T-helper 22 cell (primary cell): ENCODE measurements around the gene MYO1D.

ENCODE experiments used
- DNase-seq: peaks from one replicate; pipeline ENCODE4 v3.0.0-alpha.2; 2020; ENCODE audit warnings: low read depth

MYO1D gene

DNA sequence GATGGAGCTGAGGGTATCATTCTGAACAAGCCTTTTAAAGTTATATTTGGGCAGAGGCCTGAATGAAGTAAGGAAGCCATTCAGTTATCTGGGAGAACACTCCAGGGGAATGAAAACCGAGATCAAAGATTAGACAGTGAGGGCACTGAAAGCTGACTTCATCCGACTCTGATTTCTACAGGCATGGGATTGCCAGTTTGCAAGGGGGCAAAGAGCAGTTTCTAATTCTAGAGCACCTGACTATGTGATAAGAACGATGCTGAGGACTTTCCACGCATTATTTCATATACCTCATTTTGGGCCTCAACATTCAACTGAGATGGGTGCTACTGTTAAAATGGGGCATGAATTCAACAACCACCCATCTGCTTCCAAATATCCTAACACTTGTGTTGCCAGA is 254.4 kb downstream of the MYO1D start:
- no peak for DNase-seq

DNA sequence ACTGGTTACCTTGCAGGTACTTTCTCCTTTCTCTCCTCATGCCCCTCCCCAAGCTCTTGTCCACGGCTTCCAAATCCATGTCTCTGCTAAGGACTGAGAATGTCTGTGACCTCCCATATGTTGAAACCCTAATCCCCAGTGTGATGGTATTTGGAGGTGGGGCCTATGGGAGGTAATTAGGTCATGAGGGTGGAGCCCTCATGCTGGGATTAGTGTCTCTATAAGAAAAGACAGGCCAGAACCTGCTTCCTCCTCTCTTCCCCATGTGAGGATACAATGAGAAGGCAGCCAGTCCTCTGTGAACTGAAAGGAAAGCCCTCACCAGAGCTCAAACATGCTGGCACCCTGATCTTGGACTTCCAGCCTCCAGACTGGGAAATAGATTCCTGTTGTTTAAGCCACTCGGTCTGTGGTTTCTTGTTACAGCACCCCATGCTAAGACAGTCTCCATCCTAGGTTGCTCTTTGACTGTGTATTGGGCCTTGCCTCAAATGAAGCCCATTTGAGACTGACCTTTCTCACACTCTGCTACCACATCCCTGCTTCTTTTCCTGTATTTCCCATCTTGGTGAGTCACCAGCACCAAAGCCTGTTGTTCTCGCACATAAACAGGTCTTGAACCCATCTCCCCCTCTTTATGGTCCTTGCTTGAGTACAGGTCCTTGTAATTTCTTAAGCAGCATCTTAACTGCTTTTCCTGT is 255.2 kb downstream of the MYO1D start:
- DNase-seq: no peak

DNA sequence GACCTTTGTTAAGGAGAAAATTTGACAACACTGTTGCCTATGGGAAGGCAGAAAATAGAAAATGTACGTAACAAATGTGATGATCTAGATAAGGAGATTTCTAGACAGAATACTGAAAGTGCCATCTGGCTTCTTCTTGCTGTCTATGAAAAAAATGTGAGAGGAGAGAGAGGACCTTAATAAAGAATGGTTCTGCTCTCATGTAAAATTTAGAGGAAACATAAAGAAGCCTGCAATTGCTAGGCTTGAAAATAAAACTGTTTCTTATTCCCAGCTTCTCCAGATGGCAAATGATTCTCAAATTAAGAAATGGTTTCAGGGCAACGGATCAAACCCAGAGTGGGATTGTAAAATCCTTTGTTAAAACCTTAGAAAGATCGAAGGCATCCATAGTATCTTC is 261.6 kb downstream of the MYO1D start:
- DNase-seq: no peak

DNA sequence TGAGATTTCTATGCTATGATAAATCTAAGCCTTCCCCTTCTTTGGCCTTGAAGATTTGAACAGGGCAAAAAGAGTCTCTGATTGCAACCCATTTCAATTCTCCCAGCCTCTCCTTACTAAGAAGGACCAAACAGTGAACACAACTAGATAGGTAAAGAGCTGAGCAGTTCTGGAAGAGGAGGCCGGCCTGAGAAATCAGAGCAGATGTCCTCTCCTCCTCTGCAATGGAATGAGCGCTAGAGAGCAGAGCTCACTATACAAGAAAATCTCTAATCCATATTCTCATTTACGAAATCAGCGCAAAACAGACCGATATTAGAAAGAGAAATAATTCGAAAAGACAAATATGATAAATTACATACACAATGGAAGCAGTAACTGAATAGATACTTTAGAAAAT is 266.0 kb downstream of the MYO1D start:
- no peak for DNase-seq

DNA sequence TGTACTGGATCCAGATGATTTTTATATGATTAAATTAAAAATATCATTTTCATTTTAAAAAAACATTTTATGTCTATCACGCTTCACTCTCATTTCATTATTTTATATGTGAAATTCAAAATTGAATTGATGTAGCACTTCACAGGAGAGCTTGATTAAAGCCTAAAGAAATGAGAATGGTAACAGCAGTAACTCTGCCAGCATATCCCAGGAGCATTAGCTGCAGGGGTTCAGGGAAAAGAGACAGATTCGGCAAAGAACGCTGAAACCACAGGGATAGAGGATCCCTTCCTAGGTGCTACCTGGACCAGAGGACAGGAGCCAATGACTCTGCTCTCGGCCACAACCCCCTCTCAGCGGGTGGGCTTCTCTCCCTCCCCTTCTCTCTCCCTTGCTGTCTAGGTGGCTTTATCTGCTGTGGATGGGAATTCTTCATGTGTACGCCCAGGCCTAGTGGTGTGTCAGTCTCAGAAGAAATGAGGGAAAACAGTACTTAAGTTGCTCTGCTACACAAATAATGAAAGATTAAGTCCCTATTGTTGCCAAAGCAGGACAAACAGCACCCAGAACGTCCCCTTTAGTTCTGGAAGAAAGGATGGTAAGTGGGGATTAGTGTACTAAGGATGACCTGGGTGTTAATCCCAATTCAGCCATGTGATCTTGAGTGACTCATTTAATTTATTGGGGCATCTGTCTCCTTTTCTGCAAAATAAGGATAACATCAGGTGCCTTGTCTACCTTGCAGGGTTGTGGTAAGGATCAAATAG is 266.9 kb downstream of the MYO1D start:
- DNase-seq: no peak

DNA sequence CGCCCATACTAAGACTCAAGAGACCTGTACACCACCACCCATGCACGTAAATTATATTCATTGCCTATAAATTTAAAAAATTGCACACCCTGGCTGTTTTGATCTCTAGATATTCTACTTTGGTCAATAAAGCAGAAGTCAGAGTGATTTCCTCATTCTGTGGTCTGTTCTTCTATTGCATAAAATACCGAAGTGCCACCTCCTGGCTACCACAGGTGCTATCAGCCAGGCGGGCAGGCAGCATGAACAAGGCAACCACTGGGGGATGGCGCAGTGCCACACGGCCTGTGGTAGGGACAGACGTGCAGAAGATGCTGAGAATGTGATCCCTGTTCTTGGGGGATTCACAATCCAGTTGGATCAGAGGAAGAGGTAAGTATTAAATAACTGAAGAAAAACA is 267.8 kb downstream of the MYO1D start:
- peak; percentile 13 for DNase-seq

DNA sequence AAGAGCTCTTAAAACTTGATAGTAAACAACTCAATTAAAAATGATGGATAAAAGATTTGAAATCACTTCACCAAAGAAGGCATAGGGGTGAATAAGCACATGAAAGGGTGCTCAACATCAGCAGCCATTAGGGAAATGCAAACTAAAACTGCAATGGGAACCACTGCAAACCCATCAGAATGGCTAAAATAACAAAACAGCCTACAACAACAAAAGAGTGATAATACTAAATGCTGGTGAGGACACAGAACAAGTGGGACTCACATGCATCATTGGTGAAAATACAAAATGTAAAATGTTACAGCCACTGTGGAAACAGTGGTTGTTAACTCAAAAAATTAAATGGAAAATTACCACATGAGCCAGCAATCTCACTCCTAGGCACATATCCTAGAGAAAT is 268.7 kb downstream of the MYO1D start:
- DNase-seq: no peak

DNA sequence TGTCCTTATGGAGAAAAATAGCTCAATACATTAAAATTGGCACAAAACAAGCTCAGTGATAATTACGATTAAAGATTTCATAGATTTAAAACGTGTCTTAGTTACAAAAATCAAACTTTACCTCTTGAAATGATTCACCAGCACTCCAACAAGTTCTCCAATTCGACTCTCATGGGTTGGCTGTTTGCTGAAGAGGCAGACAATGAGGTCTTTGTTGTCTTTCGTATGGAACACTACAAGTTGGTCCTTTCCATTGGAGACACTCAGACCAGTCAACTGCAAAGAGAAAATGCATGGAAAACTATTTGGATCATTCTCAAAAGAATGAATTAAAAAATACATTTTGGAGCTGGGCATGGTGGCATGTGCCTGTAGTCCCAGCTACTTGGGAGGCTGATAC is 272.0 kb downstream of the MYO1D start:
- no peak for DNase-seq

DNA sequence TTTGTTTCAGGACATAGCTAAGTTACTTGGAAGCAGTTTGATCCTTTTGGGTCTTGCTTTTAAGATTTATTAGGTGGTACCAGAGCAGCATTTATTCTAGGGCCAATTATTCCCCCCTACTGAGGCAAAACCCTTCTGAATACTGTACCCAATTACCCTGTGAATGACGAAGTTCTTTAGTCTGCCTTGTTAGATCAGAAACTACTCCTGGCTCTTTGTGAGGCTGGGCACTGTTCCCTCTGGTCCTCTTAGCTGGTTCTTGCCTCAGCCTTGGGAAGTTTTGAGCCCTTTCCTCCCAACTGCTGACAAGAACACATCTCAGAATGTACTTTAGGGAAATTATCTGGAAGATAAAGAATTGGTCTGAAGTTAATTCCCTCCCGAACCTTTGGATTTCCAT is 274.5 kb downstream of the MYO1D start:
- no peak for DNase-seq

DNA sequence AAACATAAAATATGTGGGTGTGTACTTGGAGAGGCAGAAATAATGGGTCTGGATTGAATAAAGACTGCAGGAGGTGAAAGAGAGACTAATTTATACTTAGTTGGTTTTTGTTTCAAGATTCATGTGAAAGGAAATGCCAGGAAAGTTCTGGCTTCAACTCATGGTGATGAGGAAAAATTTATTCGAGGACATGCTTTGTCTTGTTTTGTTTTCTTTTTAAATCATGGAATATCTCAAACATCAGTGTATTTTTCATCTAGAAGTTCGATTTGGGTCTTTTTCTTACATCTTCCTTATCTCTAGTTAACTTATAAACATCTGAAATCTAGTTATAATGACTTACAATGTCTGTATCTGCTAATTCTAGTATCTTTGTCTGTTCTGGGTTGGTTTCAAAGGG is 275.1 kb downstream of the MYO1D start:
- no peak for DNase-seq

DNA sequence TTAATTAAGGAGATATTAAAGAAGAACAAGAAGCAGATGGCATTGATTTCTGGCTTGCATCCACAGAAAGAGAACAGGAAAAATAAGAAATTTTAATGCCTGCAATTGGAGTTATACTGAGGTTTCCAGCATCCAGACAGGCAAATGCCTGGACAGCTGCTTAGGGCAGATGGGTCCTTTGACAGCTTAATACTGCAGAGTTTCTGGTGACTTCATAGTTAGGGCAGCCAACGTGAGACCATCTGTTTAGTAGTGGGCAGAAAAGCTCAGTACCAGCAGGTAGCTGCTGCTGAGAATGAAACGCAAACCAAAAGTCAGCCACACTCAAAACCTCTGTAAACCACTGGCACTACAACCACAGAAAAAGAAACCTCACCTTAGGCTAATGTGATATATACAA is 280.3 kb downstream of the MYO1D start:
- no peak for DNase-seq

DNA sequence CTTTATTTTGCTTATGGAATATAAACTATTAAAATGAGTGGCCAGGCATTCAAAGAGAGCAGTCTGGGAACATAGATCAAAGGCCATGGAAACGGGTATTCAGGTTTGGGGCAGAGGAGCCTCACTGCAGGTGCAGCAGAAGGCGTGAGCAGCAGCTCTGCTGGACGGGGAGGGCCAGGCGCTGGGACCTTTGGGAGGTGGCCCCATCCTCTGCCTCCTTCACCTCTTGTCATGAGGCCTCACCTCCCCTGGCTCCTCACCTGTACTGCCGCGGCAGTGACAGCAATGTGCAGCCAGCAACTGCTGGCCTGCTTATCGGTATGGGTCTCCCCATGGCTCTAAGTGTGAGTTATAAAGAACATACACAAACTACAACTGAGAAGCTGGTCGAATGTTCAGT is 280.7 kb downstream of the MYO1D start:
- no peak for DNase-seq

DNA sequence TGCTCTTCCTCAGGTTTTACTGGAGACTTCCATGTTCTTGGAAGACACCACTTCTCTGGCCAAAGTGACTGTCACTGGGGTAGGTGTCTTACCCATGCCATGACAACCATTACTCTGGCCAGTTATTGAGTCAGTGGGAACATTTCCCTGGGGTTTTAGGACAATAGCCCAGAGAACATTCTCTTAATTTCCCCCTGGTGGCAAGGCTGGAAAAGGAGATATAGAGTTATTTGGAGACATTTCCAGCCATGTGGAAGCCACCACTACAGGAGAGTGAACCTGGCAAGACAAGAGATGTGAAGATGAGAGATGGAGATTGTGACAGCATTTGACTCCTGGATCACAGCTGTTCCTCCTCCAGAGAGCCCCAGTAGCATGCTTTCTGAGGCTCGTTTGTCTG is 283.9 kb downstream of the MYO1D start:
- no peak for DNase-seq

DNA sequence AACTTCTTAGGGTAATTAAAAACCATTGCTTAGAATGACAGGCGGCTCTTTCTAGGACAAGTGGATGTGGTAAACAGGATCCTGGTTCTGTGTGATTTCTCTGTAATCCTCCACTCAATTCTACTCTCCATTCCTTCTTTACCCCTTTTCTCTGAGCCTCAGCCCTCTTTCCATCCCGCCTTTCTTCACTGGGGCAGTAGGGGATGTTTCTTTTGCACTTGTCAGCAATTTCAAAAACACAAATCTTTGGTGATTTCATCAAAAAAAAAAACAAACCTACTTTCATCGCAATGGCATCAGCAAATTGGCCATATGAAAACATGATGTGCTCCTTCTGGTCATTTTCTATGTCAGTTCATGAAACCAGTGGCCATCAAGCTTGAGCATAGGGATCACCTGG is 285.5 kb downstream of the MYO1D start:
- DNase-seq: no peak

DNA sequence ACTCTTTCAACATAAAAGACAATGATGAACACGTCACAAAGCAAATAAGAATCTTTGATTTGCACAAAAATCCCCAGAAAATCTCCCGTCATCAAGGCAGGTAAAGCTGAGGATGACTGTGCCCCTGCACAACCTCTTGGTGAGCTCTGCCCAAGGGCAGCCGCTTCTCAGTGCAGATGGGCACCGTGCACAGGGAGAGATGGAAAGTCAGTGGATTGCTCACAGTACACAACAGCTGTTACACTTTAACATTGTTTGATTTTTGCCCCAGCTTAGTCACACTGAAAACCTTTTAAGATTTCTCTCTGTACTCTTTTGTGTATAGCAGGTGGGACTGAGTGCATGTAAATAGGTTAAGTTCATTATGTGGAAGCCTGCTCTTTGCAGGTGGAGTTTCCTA is 285.9 kb downstream of the MYO1D start:
- no peak for DNase-seq

DNA sequence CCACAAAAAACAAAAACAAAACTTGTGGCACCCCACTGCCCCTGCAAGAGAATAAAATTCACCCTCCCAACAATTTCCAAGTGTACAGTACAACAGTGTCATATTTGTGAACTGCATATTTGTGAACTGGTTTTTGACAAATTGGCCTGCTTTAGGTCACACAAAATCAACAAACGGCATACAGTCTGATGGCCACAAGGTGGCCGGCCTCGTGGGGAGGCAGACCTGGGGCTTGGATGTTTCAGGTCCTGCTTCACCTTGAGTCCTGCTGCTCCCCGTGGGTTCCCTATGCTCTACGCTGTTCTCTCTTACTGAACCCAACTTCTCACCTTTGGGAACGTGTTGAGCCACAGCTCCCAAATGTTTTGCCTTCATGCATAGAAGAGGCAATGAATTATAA is 287.9 kb downstream of the MYO1D start:
- no peak for DNase-seq

DNA sequence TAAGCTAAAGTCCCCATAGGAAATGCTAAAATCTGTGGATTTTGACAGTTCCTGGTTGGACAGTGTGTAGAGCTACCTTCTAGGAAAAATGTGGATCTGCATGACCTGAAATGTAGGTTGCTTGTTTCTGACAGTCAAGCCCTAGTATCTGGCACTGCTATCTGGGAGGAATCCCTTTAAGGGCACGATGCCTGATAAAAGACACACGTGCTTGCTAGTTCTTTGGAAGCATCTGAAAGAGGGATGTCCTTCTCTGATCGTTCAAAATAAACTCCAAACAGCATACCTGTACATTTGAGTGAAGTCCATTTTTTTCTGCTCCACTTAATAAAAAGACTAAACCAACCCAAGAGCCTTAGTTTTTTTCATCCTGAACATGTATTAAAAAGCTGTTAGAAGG is 288.8 kb downstream of the MYO1D start:
- DNase-seq: no peak

DNA sequence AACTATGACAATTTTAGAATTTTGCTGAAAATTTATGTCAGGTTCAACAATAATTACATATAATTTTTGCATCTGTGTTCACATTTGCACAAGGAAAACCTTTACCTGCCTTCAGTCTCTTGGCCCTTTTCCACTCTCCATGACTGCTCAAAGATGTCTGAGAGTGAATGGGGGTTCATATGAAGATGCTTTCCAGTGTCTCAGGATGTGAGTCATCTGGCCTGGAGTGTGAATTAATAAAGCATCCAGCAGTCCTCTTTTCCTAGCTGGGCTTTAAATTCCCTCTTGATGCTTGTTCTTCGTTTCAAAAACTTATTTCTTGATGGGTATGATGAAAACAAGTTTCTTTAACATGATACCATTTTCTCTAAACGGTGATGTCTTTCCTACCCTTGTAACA is 290.3 kb downstream of the MYO1D start:
- no peak for DNase-seq

DNA sequence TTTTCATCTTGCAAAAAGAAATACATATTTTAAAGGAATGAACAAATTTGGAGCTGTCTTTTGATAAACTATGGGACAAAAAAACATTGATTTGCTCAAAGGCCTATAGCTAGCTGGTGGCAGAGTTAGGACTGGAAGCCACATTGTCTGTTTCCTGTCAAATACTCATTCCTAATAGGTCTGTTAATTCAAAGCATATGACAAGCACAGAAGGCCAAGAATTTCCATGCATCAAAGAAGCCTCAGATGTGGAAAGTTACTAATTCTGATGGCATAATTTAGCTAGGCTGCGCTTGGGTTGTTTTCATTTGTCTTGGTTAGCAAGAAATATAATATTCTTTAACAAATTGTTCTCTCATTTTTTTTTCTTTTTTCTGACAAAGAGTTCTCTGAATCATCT is 292.1 kb downstream of the MYO1D start:
- no peak for DNase-seq

DNA sequence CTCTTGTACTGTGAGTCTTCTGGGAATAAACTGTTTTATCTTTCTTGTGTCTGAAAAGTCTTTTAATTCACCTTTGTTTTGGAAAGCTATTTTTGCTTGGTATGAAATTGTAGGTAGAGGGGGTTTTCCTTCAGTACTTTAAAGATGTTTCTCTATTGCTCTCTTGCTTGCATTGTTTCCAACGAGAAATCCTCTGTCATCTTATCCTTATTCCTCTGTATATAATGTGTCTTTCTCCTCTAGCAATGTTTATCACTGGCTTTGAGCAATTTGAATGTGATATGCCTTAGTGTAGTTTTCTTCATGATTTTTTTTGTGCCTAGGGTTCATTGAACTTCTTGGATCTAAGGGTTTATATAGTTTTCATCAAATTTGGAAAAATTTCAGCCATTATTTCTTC is 293.9 kb downstream of the MYO1D start:
- no peak for DNase-seq

DNA sequence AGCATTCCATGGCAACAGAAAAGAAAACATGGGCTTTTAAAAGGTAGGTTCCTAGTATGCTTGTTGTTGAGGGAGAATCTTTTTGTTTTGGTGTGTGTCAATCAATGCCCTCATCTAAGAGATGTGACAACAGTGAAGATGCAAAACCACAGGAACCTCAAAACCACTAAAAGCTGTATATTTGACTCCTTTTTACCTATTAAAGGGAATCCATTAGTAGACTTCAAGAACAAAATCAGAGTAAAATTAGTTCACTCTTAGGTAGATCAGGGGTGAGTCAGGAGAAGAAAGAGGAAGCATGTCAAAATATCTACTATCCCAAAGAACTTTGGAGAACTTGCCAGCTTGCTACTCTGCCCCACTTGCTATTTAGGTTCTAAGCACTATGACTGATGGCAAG is 301.1 kb downstream of the MYO1D start:
- DNase-seq: no peak

DNA sequence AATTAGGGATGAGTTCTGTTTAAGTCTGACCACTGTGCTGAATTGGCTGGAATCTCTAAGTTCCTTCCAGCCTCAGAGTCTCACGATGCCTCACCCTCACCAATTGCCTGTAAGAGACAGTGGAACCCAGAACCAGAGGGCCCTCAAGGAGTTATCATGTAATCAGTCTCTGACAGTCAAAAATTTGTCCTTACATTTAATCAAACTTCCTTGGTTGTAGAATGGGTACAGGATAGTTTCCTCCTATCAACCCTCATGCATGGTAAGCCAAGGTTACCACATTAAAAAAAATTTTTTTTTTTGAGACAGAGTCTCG is 306.9 kb downstream of the MYO1D start:
- no peak for DNase-seq

DNA sequence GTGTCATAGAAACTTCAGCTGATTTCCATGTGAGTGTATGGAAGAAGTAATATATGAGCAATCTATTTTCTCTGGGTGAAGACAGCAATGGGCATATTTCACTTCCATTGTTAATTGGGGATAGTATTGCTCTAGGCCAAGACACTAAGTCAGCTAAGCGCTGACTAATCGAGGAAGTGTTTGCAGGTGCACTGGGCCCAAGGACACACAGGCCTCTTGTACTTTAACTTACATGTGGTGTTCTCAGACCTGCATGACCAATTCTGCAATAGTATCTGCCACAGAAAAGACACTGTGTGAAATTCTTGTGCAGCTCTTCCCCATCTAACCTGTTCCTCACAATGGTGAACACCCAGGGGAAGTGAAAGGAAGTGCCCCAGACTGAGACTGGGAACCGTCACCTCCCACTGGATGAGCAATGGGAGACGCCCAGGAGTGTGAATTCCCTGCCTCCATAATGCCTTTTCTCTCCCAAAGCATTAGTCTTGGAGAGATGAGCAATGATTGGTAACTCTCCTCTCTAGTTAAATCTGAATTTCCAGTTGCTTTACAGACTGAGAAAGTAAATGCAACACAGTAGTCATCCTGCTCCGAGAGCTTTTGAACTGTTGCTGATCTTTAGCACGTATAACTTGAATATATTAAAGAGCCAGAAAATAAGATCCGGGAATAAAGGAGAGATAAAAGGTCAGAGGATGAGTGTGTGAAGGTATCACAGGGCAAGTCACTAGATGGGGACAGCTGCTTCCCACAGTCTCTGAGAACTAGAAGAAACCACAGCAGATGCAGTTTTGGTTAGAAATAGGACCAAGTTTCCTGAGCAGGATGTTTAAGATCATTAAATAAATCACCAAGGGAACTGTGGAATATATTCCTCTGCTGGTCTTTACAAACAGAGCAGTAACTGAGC is 307.5 kb downstream of the MYO1D start:
- no peak for DNase-seq
